A549 (cell line): ENCODE results near the gene GAS6. TPM values are rescaled to one million over a fixed set of nuclear protein-coding genes. Genes with fewer than 3 reads are reported as not detected.

ENCODE experiments used
- ATAC-seq, 2 experiments: fragments of 200-7000 bp in 1 of 2; fragments of >200 bp in 1 of 2; cut with Nextera tagmentation in 1 of 2; cut with Tn5 transposase in 1 of 2; 3 replicates each; pipeline versions ENCODE4 v1.8.0 to v1.9.1; 2018 to 2020; ENCODE audit warnings: mild to moderate bottlenecking in 1 of 2, moderate library complexity in 1 of 2
- CTCF ChIA-PET: fragments of 300-600 bp; sonication (Branson Sonifier 250); formaldehyde crosslinking; extraction: SDS; loops from one replicate; lab custom pipeline; 2021; ENCODE audit warnings: antibody characterized with exemption, inconsistent platforms; lab: Yijun Ruan, JAX
- POLR2A ChIA-PET: fragments of 350-600 bp; formaldehyde crosslinking; extraction: SDS; loops from one replicate; lab custom pipeline; 2021; ENCODE audit warnings: antibody characterized with exemption, inconsistent platforms; lab: Yijun Ruan, JAX
- DNase-seq, 2 experiments: peaks; one replicate each; pipeline versions ENCODE4 v3.0.0 to v3.0.0-alpha.2; 2011 to 2016; ENCODE audit warnings: low read depth in 1 of 2, low spot score in 1 of 2
- FAIRE-seq: peaks from 2 replicates; lab custom pipeline; 2011; peaks lifted over from hg19 to GRCh38; lab: Jason Lieb, UNC
- H3K27ac ChIP-seq, 2 experiments: fragments of >200 bp; sonication (Bioruptor Twin); formaldehyde crosslinking; 3 replicates each; pipeline ENCODE4 v1.5.1; 2016 to 2017
- H3K4me1 ChIP-seq: fragments of >200 bp; sonication (Bioruptor Twin); formaldehyde crosslinking; 3 replicates; pipeline ENCODE4 v1.6.1; 2016
- H3K4me2 ChIP-seq: fragments of >200 bp; sonication (Bioruptor Twin); formaldehyde crosslinking; 3 replicates; pipeline ENCODE4 v1.6.1; 2016
- H3K4me3 ChIP-seq: fragments of >200 bp; sonication (Bioruptor Twin); formaldehyde crosslinking; 3 replicates; pipeline ENCODE4 v1.5.1; 2016
- H3K9me3 ChIP-seq: fragments of >200 bp; sonication (Bioruptor Twin); formaldehyde crosslinking; 3 replicates; pipeline ENCODE4 v1.6.1; 2016
- CHD2 ChIP-seq: fragments of 150-350 bp; IDR thresholded peaks from 2 replicates; pipeline ENCODE4 v1.6.1; 2014; ENCODE audit warnings: low read length; ENCODE audit not compliant: partially characterized antibody
- ESRRA ChIP-seq: fragments of 150-350 bp; IDR thresholded peaks from 2 replicates; pipeline ENCODE4 v1.6.1; 2014; ENCODE audit warnings: mild to moderate bottlenecking, low read length, borderline replicate concordance
- FOSL2 ChIP-seq, 2 experiments: fragments of 450-650 bp in 1 of 2; fragments of >200 bp in 1 of 2; sonication (Bioruptor Twin) in 1 of 2; formaldehyde crosslinking; IDR thresholded peaks; 2 replicates each; pipeline versions ENCODE4 v1.5.0 to v1.6.1; 2016 to 2020; ENCODE audit warnings: mild to moderate bottlenecking in 1 of 2, moderate library complexity in 1 of 2
- GATA3 ChIP-seq: IDR thresholded peaks from 2 replicates; pipeline ENCODE4 v1.6.1; 2012; ENCODE audit warnings: borderline replicate concordance
- HOXA7 ChIP-seq: fragments of 250-450 bp; sonication (Bioruptor Pico); IDR thresholded peaks from 2 replicates; pipeline ENCODE4 v1.5.0; 2020; ENCODE audit warnings: mild to moderate bottlenecking, moderate library complexity
- MAZ ChIP-seq: fragments of 150-350 bp; IDR thresholded peaks from 2 replicates; pipeline ENCODE4 v1.6.1; 2014; ENCODE audit warnings: antibody characterized with exemption, low read depth, low read length, borderline replicate concordance
- PHF8 ChIP-seq: fragments of 200-600 bp; sonication (generic); IDR thresholded peaks from 2 replicates; pipeline ENCODE4 v1.6.1; 2016; ENCODE audit warnings: low read depth, mild to moderate bottlenecking, antibody characterized with exemption, moderate library complexity, borderline replicate concordance
- POLR2AphosphoS2 ChIP-seq: conservative IDR thresholded peaks from 2 replicates; pipeline ENCODE4 v1.6.1; 2012; ENCODE audit warnings: low read length, improper control_type of control experiment, inconsistent platforms
- RAD21 ChIP-seq, 2 experiments: fragments of >200 bp in 1 of 2; sonication (Bioruptor Twin) in 1 of 2; formaldehyde crosslinking in 1 of 2; IDR thresholded peaks in 1 of 2; conservative IDR thresholded peaks in 1 of 2; 2 replicates in 1 of 2; 3 replicates in 1 of 2; pipeline ENCODE4 v1.6.1; 2012 to 2018; ENCODE audit warnings: inconsistent platforms in 1 of 2
- ZC3H11A ChIP-seq: fragments of 450-650 bp; IDR thresholded peaks from 2 replicates; pipeline ENCODE4 v1.6.1; 2014; ENCODE audit warnings: antibody characterized with exemption, mild to moderate bottlenecking
- ZNF302 ChIP-seq: fragments of 250-450 bp; sonication (Bioruptor Pico); IDR thresholded peaks from 2 replicates; pipeline ENCODE4 v1.9.0; 2021; ENCODE audit warnings: inconsistent platforms, mild to moderate bottlenecking, moderate library complexity
- WGBS: methylation state at CpG from one replicate; pipeline ENCODE4 v1.1.6; 2017; ENCODE audit errors: missing lambda C conversion rate; 5-methylcytosine and 5-hydroxymethylcytosine counted together
- polyA plus RNA-seq, 4 experiments: library from polyadenylated mRNA; depleted of rRNA in 3 of 4; stranded (reverse); fragments of >200 nt; fragmentation: RNase III in 1 of 4; extraction: RNeasy Plus Mini Kit Qiagen cat#74134 plus additional on column Dnase treatment in 1 of 4; gene quantifications; 2 replicates in 3 of 4; 3 replicates in 1 of 4; pipeline ENCODE4 v1.2.3, GENCODE V29; 2011 to 2017
- TF ChIP-seq, protein P1 (sequence below): fragments of >200 bp; sonication (Bioruptor Twin); formaldehyde crosslinking; IDR thresholded peaks from 3 replicates; pipeline ENCODE4 v1.5.1; 2016
- TF ChIP-seq, protein P2 (sequence below): fragments of 200-600 bp; sonication (generic); IDR thresholded peaks from 2 replicates; pipeline ENCODE4 v1.6.1; 2016; ENCODE audit warnings: antibody characterized with exemption, mild to moderate bottlenecking, moderate library complexity
- TF ChIP-seq, protein P3 (sequence below): fragments of 250-450 bp; sonication (Bioruptor Pico); IDR thresholded peaks from 2 replicates; pipeline ENCODE4 v1.5.0; 2020; ENCODE audit warnings: low read depth, mild to moderate bottlenecking, moderate library complexity
- TF ChIP-seq, protein P4 (sequence below): IDR thresholded peaks from 2 replicates; pipeline ENCODE4 v1.6.1; 2012; ENCODE audit warnings: low read depth, borderline replicate concordance

The GAS6 gene
- polyA plus RNA-seq, 2 of the 4 experiments (the other 2 are of a cell fraction) = 3.5 to 5.7 TPM

DNA sequence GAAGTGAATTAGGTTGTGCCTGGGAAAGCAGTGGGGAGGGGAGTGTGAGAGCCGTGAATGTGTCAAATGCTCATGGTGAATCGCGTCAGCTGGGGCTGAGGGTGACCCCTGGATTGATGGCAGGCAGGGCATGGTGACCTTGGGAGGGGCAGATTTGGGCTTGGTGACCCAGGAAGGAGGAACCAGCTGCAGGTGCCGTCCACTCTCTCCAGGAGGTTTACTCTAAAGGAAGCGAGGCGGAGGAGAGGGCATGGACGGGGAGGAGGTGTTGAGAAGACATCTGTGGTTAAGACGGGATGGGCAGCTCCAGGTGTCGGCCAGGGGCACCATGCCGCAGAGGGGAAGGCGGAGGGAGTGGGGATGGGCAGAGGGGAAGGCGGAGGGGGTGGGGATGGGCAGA, 76.2 kb downstream of the GAS6 start:
- Histone ChIP-seq H3K27ac (no peak overlapping the region), H3K4me1 (no peaks in the 10 kb centered on the region), H3K4me3 (no peak overlapping the region), H3K4me2 (no peak overlapping the region), H3K9me3 (no peaks in the 10 kb centered on the region)
- DNase-seq (no peak), ATAC-seq (no peak), FAIRE-seq (no peak)
- ChIA-PET POLR2A (no interaction called here), CTCF (no interaction called here)
- WGBS = 52% methylated on average over 11 of the region's 12 CpGs
- TF ChIP-seq RAD21 (conservative IDR thresholded peaks at IDR 0.05 in 1 of 2, IDR thresholded peaks at IDR 0.05 in 1 of 2) (no peak), GATA3 (no peak), ESRRA (no peak), CHD2 (no peak), MAZ (no peak), POLR2AphosphoS2 (no peak), ZC3H11A (no peak)
- TF ChIP-seq, protein P1, sequence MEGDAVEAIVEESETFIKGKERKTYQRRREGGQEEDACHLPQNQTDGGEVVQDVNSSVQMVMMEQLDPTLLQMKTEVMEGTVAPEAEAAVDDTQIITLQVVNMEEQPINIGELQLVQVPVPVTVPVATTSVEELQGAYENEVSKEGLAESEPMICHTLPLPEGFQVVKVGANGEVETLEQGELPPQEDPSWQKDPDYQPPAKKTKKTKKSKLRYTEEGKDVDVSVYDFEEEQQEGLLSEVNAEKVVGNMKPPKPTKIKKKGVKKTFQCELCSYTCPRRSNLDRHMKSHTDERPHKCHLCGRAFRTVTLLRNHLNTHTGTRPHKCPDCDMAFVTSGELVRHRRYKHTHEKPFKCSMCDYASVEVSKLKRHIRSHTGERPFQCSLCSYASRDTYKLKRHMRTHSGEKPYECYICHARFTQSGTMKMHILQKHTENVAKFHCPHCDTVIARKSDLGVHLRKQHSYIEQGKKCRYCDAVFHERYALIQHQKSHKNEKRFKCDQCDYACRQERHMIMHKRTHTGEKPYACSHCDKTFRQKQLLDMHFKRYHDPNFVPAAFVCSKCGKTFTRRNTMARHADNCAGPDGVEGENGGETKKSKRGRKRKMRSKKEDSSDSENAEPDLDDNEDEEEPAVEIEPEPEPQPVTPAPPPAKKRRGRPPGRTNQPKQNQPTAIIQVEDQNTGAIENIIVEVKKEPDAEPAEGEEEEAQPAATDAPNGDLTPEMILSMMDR = no peak

DNA sequence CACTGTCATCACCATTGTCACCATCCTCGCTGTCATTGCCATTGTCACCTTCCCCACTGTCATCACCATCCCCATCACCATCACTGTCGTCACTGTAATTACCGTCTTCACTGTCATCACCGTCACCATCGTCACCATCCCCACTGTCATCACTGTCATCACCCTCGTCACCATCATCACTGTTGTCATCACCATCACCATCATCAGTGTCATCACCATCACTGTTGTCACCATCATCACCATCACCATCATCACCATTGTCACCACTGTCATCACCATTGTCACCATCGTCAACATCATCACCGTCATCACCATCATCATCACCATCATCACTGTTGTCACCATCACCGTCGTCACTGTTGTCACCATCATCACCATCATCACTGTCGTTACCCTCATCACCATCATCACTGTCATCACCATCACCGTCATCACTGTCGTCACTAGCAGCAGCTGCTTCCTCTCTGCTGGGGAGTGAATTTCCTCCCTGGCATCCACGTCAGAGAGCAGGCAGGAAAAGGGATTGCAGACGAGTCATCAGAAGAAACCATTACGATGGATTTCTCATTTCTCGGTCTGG, 77.5 kb downstream of the GAS6 start:
- Histone ChIP-seq H3K27ac (no peak overlapping the region), H3K4me3 (no peak overlapping the region), H3K4me1 (no peaks in the 10 kb centered on the region), H3K4me2 (no peak overlapping the region), H3K9me3 (no peaks in the 10 kb centered on the region)
- FAIRE-seq (no peak), ATAC-seq (no peak), DNase-seq (no peak)
- 64% methylated on average over 17 of the region's 17 CpGs for WGBS
- POLR2A ChIA-PET = no interaction called here
- TF ChIP-seq PHF8 (no peak), ESRRA (no peak), FOSL2 (IDR thresholded peaks at IDR 0.05) (no peak), FOSL2 (CRISPR knock-in tag; IDR thresholded peaks at IDR 0.05) (no peak), HOXA7 (CRISPR knock-in tag) (no peak), ZNF302 (no peak), ZC3H11A (no peak)
- TF ChIP-seq, protein P2, sequence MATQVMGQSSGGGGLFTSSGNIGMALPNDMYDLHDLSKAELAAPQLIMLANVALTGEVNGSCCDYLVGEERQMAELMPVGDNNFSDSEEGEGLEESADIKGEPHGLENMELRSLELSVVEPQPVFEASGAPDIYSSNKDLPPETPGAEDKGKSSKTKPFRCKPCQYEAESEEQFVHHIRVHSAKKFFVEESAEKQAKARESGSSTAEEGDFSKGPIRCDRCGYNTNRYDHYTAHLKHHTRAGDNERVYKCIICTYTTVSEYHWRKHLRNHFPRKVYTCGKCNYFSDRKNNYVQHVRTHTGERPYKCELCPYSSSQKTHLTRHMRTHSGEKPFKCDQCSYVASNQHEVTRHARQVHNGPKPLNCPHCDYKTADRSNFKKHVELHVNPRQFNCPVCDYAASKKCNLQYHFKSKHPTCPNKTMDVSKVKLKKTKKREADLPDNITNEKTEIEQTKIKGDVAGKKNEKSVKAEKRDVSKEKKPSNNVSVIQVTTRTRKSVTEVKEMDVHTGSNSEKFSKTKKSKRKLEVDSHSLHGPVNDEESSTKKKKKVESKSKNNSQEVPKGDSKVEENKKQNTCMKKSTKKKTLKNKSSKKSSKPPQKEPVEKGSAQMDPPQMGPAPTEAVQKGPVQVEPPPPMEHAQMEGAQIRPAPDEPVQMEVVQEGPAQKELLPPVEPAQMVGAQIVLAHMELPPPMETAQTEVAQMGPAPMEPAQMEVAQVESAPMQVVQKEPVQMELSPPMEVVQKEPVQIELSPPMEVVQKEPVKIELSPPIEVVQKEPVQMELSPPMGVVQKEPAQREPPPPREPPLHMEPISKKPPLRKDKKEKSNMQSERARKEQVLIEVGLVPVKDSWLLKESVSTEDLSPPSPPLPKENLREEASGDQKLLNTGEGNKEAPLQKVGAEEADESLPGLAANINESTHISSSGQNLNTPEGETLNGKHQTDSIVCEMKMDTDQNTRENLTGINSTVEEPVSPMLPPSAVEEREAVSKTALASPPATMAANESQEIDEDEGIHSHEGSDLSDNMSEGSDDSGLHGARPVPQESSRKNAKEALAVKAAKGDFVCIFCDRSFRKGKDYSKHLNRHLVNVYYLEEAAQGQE = no peak
- TF ChIP-seq, protein P3, sequence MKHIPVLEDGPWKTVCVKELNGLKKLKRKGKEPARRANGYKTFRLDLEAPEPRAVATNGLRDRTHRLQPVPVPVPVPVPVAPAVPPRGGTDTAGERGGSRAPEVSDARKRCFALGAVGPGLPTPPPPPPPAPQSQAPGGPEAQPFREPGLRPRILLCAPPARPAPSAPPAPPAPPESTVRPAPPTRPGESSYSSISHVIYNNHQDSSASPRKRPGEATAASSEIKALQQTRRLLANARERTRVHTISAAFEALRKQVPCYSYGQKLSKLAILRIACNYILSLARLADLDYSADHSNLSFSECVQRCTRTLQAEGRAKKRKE (CRISPR knock-in tag) = no peak
- TF ChIP-seq, protein P4, sequence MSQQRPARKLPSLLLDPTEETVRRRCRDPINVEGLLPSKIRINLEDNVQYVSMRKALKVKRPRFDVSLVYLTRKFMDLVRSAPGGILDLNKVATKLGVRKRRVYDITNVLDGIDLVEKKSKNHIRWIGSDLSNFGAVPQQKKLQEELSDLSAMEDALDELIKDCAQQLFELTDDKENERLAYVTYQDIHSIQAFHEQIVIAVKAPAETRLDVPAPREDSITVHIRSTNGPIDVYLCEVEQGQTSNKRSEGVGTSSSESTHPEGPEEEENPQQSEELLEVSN = no peak
- CTCF ChIA-PET = no interaction called here
